ENCODE data around the gene INSIG2. TPM values are rescaled to one million over a fixed set of nuclear protein-coding genes. Genes with fewer than 3 reads are reported as not detected.

INSIG2 gene
- total and polyA plus RNA-seq, 12 donors, result 5.6 to 19.3 (median 13.5) TPM

DNA sequence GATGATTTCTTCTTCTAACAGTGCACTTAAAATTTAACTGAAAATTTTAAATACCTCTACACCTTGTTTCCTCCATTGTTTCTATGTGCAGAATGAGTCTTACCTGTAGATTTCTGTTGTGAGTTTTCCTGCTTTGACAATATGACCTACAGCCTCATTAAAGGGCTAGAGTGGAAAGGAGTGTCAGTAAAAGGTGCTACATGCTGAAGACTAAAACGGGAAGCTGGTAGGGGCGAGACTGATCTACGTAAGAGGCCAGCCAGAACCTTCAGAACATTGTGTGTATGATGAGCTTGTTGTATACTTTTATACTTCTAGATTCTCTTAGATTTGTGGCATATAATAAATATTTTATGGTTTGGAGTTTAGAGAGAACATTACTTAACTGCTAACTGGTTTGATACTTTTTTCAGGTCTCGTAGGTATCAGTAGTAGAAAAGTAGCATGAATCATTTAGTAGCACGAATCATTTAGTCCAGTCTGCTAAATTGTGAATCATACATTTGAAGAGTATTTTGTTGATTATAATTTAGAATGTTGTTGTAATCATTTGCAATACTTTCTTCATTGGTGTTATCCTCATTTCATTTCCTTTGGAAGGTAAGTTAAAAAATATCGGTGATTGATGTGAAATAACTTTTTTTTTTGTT lies 14.3 kb downstream of the INSIG2 start:
- Histone ChIP-seq H3K9me3 (no peaks in the 10 kb centered on the region), H3K36me3 (peaks cover 0 to 90% (median 9%) of the 10 kb centered on the region in 9 donors), H3K27ac (no peak overlapping the region), H3K27me3 (no peaks in the 10 kb centered on the region), H3K4me3 (no peak overlapping the region), H3K4me1 (peaks cover 0 to 37% (median 0%) of the 10 kb centered on the region in 9 donors)
- ATAC-seq, result no peak
- 82 to 87% methylated on average over 6 of the region's 6 CpGs for WGBS, 2 donors
- intact Hi-C loops (cut with DNase I), result no loop called here
- TF ChIP-seq, protein P1, sequence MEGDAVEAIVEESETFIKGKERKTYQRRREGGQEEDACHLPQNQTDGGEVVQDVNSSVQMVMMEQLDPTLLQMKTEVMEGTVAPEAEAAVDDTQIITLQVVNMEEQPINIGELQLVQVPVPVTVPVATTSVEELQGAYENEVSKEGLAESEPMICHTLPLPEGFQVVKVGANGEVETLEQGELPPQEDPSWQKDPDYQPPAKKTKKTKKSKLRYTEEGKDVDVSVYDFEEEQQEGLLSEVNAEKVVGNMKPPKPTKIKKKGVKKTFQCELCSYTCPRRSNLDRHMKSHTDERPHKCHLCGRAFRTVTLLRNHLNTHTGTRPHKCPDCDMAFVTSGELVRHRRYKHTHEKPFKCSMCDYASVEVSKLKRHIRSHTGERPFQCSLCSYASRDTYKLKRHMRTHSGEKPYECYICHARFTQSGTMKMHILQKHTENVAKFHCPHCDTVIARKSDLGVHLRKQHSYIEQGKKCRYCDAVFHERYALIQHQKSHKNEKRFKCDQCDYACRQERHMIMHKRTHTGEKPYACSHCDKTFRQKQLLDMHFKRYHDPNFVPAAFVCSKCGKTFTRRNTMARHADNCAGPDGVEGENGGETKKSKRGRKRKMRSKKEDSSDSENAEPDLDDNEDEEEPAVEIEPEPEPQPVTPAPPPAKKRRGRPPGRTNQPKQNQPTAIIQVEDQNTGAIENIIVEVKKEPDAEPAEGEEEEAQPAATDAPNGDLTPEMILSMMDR (IDR thresholded peaks at IDR 0.05), result no peak
- DNase-seq, result no peak

DNA sequence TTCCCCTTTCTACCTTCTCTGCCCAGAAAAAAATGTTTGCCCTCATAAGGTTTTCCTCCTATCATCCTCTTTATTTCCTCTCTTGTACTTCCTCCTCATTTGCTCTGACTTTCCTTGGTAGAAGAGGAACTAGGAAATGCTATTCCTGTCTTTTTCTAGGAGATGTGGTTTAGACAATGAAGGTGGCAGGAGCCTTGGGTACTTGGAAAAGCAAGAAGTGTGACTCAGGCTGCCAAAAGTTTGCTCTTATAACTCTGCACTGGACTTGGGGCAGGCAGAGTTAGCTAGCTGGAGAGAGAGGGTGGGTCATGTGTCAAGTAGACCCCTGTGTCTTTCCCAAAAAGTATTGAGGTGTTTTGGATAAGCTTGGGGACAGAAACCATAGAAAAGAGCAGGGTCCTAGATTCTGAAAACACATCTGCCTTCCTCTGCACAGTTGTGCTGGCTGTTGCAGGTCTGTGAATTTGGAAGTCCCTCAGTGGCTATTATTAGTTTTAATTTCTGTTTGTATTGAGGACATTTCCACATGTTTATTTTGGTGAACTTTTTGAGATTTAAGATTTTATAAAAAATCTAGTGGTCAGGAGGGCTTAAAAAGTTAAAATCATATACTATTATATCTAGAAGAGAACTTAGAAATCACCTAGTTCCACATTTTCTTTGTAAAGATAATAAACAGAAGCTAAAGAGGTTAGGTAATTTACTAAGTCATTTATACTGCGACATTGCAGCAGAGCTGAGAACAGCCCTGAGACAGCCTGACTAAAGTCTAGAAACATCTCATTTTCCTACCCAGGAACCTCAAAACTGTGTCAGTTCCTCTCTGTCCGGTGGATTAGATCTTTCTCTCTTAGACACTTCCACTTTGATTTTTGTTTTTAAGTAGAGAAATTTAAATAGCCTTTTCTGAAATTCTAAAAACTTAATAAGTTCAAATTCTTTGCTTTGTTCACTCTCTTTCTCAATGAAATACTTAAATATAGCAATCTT lies 16.0 kb downstream of the INSIG2 start:
- H3K27ac ChIP-seq, result peak overlapping the region in 1 of 10 donors; percentile 4
- H3K36me3 ChIP-seq, result peaks cover 0 to 95% (median 19%) of the 10 kb centered on the region in 9 donors
- H3K27me3 ChIP-seq, result no peaks in the 10 kb centered on the region
- DNase-seq (no peak), ATAC-seq (no peak)
- H3K4me3 ChIP-seq, result no peak overlapping the region
- intact Hi-C loops (cut with DNase I), result no loop called here
- H3K9me3 ChIP-seq, result no peaks in the 10 kb centered on the region
- peaks cover 0 to 20% (median 0%) of the 10 kb centered on the region in 9 donors for H3K4me1 ChIP-seq
- 87 to 89% methylated on average over 2 of the region's 2 CpGs for WGBS, 2 donors
- TF ChIP-seq, protein P1 (IDR thresholded peaks at IDR 0.05), result no peak

DNA sequence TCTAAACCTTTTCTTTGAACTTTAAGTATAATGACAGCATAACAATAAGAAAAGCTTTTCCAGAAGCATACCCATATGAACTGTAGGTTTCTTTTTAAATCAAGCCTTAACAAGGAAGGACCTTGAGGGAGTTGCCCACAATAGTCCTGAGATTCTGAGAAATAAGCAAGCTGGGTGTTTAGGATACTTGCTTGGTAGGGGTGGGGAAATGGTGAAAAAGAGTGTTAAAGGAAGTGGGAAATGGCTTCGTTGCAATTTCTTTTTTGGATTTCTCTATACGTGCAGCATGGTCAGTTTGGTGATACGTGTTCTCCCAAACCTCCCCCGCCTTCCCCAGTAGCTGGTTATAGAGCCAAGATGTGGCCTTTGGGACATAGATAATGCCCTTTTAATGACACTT lies 17.2 kb downstream of the INSIG2 start:
- no peak for DNase-seq
- ATAC-seq, result no peak
- intact Hi-C loops (cut with DNase I), result no loop called here
- no peaks in the 10 kb centered on the region for H3K27me3 ChIP-seq
- WGBS, 2 donors, result 69 to 79% methylated on average over 4 of the region's 4 CpGs
- H3K4me3 ChIP-seq, result no peak overlapping the region
- H3K36me3 ChIP-seq, result peaks cover 0 to 99% (median 19%) of the 10 kb centered on the region in 9 donors
- no peak overlapping the region for H3K27ac ChIP-seq
- TF ChIP-seq, protein P1 (IDR thresholded peaks at IDR 0.05), result no peak
- no peaks in the 10 kb centered on the region for H3K9me3 ChIP-seq
- H3K4me1 ChIP-seq, result peaks cover 0 to 15% (median 0%) of the 10 kb centered on the region in 9 donors

DNA sequence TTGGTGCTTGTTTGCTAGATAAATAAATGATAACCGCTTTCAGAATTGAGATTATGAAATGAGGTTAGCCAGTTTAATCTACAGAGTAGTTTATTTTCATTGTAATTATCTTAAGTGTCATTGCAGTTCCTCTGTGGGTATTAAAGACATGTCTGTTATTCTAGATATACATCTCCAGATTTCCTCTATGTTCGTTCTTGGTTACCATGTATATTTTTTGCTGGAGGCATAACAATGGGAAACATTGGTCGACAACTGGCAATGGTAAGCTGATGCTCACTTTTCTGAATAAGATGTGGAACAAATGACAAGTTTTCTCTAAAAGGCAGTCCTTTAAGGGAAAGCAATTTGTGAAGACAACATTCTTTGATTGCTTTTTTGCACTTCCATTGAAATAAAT lies 18.7 kb downstream of the INSIG2 start:
- no peak overlapping the region for H3K4me3 ChIP-seq
- no peak for DNase-seq
- peaks cover 0 to 91% (median 19%) of the 10 kb centered on the region in 9 donors for H3K36me3 ChIP-seq
- ATAC-seq, result no peak
- H3K27ac ChIP-seq, result no peak overlapping the region
- H3K9me3 ChIP-seq, result no peaks in the 10 kb centered on the region
- TF ChIP-seq, protein P1 (IDR thresholded peaks at IDR 0.05), result no peak
- H3K4me1 ChIP-seq, result peaks cover 0 to 15% (median 0%) of the 10 kb centered on the region in 9 donors
- no peaks in the 10 kb centered on the region for H3K27me3 ChIP-seq
- 82 to 85% methylated on average over 3 of the region's 3 CpGs for WGBS, 2 donors
- intact Hi-C loops (cut with DNase I), result no loop called here
